ENCODE data around the gene FBLN5. TPM values are rescaled to one million over a fixed set of nuclear protein-coding genes. Genes with fewer than 3 reads are reported as not detected.

The FBLN5 gene
- total RNA-seq, 1 experiment from 2014 or later: 3.3 TPM

Other genes starting within 250 kb of the FBLN5 start
- 0.74 TPM for gene CATSPERB, start 215.6 kb downstream of the FBLN5 start, total RNA-seq (2021; ENCODE audit: unreplicated experiment)
- gene TC2N, start 80.2 kb downstream of the FBLN5 start, total RNA-seq (2021; ENCODE audit: unreplicated experiment): 15.9 TPM
- gene TRIP11, start 92.4 kb upstream of the FBLN5 start, total RNA-seq (2021; ENCODE audit: unreplicated experiment): 37.4 TPM
- 27.6 TPM for gene ATXN3, start 158.9 kb upstream of the FBLN5 start, total RNA-seq (2021; ENCODE audit: unreplicated experiment)
- 92.5 TPM for gene NDUFB1, start 174.0 kb upstream of the FBLN5 start, total RNA-seq (2021; ENCODE audit: unreplicated experiment)
- gene CPSF2, start 174.3 kb upstream of the FBLN5 start, total RNA-seq (2021; ENCODE audit: unreplicated experiment): 77.0 TPM